A549 treated with AZD2906 at 1 μM for 4 hours (cell line): ENCODE data around the gene LRTM2. TPM values are rescaled to one million over a fixed set of nuclear protein-coding genes. Genes with fewer than 3 reads are reported as not detected.

ENCODE experiments used
- total RNA-seq: library from RNA; stranded (reverse); fragments of 200-300 nt; extraction: Qiagen RNA extraction; gene quantifications from 5 replicates; pipeline ENCODE4 v1.2.3, GENCODE V29; 2022

LRTM2 gene
- total RNA-seq: 0.02 to 0.09 TPM (median 0.05 TPM) in 4 of 5 replicates, not detected in the other

DNA sequence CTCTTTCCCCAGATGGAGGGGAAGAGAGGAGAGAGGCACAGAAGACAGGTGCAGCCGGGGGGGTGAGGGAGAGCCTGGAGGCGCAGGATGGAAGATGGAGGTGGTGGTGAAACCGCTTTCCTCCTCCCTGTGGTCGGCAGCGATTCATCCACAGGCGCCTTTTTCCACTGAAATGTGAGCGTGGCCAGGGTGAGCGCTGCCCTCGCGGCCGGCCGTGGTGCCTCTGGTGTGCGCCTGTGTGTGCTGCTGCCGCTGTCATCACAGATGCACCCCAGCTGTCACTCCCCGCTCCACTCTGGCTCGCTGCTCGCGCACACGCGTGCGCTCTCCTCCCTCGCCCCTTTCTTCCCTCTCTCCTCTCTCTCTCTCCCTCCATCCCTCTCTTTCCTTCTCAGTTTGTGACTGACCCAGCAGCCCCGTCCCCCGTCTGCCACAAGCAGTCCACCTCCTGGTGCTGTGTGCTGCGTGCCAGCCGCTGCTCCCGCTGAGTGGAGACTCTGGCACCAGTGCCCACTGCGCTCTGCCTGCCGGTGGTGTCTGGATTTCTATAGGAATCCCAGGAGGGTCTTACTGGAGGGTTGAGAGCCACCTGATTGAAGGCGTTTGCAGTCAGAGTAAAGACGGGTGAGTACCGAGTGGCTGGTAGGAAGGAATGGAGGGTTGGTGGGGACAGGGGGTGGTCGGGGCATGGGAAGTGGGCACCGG, at the start of gene LRTM2:
LRTM2 (plus strand) TSS at position 375 of the 705 bp plus-strand sequence. CDS start 7,584 bp downstream, outside the sequence.

Other genes starting within 250 kb of the LRTM2 start
- gene FBXL14, start 226.0 kb upstream of the LRTM2 start, total RNA-seq: 8.1 to 13.3 TPM (median 11.8 TPM) in 5 replicates
- 2.4 to 3.4 TPM (median 2.6 TPM) in 5 replicates for gene WNT5B, start 191.3 kb upstream of the LRTM2 start, total RNA-seq
- 57.2 to 69.3 TPM (median 62.8 TPM) in 5 replicates for gene ADIPOR2, start 129.5 kb upstream of the LRTM2 start, total RNA-seq
- 0.06 TPM in 1 of 5 replicates, not detected in the others for gene CACNA2D4, start 98.1 kb downstream of the LRTM2 start, total RNA-seq
- 7.0 to 8.2 TPM (median 7.6 TPM) in 5 replicates for gene DCP1B, start 183.9 kb downstream of the LRTM2 start, total RNA-seq
- gene CACNA1C, start 232.4 kb downstream of the LRTM2 start, total RNA-seq: 0.02 to 0.06 TPM (median 0.03 TPM) in 4 of 5 replicates, not detected in the other